ENCODE results near the gene PLAC1.

GRCh38 chrX:134664202-134664601 lies 5.9 kb upstream of the PLAC1 start:
- TF ChIP-seq CTCF (conservative IDR thresholded peaks at IDR 0.05; ENCODE audit: low read depth, low read length) = no peak
- TF ChIP-seq EZH2 (IDR thresholded peaks at IDR 0.05; ENCODE audit: low read length, unreplicated experiment) = no peak
